DMS153 treated with DMSO at 0.1 percent for 48 hours (cell line): Measurements from ENCODE around the gene CLN5.
A peak's percentile ranks its signal among the peaks of the same experiment; 100 is the strongest.

Source experiments
- DNase-seq: peaks from one replicate; lab custom pipeline; 2025; ENCODE audit not compliant: unreplicated experiment; lab: John Stamatoyannopoulos, UW

Gene CLN5

DNA sequence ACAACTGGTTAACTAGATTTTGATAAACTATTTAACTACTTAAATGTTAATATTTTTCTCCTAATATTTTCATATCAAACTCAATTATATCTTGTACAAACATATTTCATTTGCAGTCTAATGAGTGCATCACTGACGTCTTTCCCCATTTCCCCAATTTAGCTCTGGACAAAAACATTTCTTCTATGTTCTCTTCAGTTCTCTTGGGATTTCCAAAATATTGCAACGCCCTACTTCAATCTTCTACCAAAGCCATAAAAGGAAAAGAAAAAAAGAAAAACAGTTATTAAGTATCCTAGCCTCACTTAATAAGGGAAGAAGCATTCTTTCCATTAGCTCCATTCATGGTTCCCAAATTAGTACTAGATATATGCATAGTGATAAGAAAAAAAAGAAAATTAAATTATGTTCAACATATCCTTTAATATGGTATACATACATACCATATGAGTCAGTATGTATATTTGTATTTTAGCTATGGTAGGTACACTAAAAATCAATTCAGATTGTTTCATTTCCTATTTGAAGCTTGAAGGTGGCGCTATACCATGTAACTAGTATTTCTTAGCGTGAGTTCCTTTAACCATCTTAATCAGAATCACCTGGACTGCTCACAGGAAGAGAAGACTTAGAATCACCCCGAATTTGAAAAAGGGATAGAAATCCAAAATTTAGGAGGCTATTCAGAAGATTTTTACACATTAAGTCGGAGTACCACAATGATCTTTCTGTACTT, 25.2 kb downstream of the CLN5 start:
- DNase-seq = no peak

DNA sequence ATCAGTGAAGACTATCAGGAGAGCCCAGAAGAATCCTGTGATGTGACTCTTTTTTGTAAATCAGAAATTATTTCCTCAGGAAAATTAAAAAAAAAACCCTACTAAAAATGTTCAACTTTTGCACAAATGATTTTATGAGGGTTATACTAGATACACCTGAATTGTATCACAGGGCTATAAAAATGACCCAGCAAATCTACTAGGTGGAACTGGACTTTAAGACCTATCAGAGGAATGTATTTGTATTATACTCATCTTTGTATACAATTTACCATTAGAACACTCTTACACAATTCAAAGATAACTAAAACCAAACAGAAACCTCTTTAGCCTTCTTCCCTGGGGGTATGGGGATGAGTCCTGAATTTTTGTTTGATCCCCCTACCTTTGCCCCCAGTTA, 27.9 kb downstream of the CLN5 start:
- DNase-seq = no peak

DNA sequence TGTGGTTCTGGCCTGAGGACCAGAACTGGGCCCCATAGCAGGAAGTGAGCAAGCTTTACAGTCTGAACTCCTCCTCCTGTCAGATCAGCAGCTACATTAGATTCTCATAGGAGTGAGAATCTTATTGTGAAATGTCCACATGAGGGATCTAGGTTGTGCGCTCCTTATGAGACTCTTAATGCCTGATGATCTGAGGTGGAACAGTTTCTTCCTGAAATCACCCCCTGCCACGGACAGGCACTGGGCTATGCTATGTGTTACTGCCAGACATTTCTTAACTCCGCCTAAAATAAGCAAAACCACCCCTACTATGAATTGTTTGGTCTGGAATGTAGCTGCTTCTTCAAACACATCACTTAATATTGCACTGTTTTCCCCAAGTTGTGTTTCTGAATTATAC, 30.5 kb downstream of the CLN5 start:
- DNase-seq = no peak

DNA sequence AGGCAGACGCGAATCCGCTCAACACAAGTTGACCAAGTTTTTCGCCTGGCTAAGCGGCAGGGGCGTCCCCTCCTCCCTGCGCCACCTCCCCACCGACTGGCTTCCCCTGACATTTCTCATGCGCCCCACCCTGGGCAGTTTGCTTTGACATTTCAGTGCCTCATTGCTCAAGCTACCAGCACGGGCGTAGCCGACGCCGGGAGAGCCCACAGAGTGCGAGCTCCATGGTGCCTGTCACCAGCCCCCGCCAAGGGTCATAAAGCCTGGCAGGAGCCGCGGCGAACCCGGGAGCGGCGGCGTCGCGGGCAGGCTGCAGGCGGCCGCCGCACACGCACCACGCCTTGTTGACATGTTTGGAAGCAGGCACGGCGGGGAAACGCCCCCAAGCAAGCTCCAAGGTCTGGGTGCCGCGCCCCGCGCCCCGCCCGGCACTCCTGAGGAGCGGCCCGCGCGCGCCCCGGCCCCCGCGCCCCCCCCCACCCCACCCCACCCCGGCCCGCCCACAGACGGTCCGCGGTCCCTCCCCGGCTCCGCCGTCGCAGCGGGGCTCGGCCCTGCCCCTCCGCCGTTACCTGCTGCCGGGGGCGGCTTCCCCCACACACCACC, 34.5 kb downstream of the CLN5 start:
- DNase-seq = peak; percentile 41

DNA sequence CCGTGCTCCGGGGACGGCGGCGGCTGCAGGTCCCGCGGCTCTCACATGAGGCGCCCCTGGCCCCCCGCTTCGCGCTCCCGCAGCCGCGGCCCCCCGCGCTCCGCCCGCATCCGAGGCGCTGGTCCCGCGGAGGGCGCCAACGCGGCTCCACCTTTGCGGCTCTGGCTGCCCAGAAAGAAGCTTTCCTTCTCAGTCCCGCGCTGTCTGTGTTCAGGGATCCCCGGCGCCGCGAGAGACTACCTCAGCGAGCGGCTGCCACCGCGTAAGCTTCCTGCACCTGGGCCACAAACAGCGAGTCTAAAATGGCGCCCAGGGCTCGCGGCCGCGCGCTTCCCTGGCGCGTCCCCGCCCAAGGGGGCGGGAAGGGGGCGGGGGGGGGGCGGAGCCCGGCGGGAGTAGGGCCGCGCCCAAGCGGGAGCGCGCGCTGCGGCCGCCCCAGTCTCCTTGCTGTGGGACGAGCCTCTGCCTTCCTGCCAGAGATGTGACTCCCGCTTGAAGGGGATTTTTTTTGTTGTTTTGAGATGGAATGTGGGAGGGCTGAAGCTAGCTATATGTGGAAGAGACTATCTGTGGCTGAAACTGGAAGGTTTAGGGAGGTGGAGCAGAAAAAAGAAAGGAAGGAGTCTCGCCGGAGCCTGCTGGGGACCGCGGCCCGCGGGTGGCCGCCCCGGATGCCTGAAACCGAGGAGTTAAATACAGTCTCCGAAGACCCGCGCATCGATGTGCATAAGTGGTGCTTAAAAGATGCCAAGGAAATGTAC, 35.2 kb downstream of the CLN5 start, which contains the start of gene FBXL3:
Gene FBXL3, minus strand, starts transcription at position 299 of the 761 bp plus-strand sequence. CDS start 5,299 bp downstream, outside the sequence.
- peak; percentile 77 for DNase-seq

DNA sequence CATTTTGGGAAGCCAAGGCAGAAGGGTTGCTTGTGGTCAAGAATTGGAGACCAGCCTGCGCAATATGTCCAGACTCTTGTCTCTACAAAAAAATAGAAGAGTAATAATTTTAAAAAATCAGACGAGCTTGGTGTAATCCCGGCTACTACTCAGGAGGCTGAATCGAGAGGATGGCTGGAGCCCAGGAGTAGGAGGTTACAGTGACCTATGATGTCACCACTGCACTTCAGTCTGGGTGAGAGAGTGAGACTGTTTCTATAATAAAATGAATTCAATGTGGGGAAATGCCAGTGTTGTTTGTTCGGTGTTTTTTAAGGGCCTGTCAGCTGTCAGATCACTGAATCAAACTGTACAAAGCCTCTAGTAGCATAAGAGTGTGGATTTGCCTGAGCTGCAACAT, 36.3 kb downstream of the CLN5 start:
- peak; percentile 73 for DNase-seq

DNA sequence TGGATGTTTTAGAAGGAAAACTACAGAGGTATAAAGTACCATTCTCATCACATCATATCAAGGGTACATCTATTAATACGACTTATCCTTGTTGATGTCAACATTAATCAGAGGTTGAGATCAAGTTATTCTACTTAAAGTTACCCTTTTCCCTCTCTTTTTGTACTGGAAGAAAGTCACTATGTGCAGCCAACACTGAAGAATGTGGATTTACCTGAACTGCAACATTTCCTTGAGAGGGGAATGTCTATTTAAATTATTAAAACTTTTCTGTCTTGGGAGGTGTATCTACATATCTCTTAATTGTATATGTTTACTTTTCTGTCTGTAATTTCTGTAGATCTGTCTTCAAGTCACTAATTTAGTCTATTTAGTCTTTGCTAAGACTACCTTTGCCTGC, 37.6 kb downstream of the CLN5 start:
- no peak for DNase-seq

DNA sequence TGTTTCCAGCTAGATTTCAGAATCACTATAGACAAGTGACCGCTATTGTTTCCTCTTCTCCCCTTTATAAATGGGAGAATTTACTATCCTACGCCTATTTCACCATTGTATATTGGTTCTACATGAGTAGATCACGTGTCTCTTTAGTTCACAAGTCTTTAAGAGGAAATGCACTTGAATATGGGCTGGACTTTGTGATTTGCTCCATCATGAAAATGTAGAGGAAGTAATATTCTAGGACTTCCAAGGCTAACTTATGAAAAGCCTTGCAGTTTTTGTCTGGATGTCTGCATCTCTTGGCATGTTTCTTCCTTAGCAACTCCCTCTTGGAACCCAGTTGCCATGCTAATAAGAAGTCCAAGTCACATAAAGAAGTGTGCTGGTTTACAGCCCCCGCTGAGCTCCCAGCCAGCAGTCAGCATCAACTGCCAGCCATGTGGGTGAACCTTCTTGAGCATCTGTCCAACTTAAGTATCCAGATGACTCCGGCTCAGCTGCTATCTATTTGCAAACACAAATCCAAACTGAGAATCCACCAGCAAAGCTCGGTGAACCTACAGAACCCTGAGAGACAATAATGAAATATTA, 39.9 kb downstream of the CLN5 start:
- no peak for DNase-seq

DNA sequence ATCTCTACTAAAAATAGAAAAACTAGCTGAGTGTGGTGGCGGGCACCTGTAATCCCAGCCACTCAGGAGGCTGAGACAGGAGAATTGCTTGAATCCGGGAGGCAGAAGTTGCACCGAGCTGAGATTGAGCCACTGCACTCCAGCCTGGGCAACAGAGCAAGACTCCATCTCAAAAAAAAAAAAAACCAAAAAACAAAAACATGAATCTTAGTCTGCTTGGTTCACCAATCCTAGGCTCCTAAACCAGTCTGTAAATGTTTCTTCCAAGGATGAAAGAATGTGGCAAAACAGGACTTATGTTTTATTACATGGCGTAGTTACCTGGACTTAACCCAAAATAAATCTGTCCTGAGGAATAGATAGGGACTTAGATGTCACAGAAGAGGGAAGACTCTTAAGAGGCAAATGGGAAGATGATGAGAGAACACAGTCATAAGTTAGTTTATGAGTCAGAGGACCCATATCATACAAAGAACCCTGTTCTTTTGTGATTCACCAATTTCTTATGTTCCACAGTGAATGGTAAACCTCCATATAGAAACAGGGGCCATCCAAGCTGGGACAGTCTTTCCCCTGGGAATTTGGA, 41.9 kb downstream of the CLN5 start:
- DNase-seq = no peak

DNA sequence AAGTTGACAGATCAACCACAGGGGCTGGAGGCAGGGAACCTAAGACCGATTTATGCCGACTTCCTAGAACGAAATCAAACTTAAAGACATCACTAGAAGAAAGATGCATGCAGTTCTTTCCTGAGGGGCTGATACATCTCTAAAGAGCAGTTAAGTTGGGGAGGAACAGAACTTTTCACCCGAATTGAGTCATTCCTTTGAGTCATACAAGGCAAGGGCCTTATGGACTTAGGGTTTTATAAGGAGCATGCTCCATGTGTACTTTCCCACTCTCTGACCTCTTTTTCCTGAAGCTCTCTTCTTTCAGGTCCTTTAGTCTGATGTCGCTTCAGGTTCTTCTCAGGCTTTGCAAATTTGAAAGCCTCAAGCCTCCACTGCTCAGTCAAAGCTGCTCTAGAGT, 43.0 kb downstream of the CLN5 start:
- DNase-seq = no peak

DNA sequence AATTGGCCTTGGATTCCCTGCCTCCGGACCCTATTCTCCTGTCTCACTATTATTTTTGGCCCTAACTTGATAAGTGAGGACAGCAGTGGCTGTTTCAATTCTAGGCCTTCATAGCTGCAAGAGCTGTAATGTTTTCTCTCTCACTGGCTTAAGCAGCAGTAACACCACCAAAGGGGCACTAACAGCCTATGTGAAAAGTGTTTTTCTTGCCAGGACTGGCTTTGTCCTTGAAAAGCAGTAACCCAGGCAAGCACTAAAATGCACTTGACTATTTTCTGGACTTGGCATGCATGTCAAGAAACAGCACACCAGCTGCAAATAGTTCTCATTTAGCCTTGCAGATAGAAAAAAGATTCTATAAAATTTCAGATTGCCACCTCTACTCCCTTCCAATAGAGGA, 44.4 kb downstream of the CLN5 start:
- DNase-seq = no peak

DNA sequence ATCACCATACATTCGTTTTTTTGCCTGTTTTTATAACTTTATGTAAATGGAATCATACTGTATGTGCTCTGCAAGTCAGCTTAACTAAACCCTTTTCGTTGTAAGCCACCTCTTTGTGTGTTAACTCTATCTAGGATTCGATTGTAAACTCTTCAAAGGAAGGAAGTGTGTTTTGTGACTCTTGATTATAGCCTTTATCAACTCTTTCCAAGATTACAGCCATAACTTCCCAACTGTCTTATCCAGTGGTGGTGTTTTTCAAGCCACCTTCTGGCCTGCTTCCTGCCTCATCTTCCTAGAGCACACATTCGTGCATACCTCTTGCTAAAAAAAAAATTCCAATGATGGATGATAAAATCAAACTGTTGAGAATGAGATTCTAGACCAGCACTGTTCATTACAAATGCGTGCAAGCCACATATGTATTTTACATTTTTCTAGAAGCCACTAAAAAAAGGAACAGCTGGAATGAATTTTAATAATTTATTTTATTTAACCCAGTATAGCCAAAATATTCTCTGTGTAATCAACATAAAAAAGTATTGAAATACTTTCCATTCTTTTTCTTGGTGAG, 47.1 kb downstream of the CLN5 start:
- DNase-seq = no peak

DNA sequence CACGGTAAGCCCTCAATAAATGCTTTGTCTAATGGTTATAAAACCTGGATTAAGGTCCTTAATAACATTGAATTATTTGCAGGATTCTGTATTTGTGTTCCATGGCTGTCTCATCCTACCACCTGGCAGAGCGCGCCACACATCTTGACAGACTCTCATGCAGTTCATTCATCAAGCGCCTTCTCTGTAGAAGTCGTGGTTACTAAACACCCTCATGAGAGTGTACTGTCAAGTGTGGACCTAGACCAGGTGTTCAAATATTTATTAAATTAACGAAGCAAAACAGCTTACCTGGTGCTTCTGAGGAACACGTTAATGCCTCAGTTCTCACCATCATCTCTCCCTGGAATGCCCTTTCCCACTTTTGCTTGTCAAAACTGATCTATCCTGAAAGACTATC, 48.2 kb downstream of the CLN5 start:
- no peak for DNase-seq

DNA sequence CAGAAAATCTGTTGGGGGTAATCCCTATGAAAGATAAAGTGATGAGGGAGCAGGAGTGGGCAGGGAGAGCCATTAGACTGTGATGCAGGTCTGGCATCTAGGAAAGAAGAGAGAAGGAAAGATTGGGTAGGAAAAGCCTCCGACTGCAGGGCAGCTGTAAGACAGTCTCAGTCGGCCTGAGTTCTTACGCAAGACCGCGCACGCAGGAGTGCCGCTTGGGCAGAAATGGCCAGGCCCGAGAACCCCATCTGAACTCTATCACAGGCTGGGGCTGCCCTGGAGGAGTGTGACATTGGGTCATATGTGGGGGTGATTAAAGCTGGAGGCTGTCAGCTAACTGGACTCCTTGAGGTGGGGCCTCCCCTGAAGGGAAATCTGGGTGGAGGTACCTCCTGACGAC, 49.0 kb downstream of the CLN5 start:
- no peak for DNase-seq

DNA sequence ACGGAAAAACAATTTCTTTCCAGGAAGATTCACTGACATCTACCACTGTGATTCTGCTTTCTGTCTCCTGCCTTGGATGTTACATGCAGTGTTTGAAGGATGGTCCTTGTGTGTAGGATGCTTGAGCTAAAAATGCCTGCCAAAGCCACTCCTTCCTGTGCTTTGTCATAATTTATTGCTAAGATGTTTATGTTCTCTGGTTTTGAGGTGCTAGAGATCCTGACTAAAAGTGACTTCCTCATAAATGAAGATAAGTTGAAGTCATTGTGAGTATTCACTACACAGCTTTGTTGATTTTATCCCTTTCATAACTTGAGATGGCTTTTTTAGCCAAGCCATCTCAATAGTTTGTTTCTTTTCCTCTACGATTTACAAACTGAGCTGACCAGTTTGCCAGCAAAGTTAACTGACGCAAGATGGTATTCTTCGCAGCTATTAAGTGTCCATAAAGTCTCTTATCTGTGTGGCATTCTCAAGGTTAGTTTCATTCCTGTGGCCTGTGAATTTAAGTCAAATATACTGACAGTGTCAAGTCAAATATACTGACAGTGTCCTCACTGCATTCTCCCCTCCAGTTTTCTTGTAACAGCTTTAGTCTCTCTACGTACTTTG, 50.8 kb downstream of the CLN5 start:
- no peak for DNase-seq

DNA sequence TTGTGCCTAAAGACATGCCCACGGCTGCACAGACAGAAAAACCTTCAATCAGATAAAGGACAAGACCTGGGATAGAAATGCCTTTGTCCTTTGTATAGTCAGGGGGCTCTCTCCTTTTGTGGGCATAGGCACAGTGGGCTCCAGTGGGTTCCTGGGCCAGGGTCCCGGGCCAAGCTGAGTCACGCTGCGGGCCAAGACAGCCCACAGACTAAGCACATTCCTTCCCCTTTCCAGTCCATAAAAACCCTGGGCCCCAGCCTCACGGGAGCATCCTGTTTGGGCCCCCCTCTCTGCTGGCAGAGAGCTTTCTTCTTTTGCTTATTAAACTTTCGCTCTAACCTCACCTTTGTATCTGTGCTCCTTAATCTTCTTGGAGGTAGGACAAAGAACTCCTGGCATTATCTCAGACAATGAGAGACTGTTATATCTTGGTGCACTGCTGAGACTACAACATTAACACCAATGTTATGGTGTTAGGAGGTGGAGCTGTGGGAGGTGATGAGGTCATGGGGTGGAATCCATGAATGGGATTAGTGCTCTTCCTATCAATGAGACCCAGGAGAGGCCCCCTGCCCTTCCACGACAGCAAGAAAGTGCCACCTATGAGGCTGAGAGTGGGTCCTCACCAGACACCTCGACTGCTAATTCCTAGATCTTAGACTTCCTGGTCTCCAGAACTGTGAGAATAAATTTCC, 55.9 kb downstream of the CLN5 start:
- DNase-seq = no peak

DNA sequence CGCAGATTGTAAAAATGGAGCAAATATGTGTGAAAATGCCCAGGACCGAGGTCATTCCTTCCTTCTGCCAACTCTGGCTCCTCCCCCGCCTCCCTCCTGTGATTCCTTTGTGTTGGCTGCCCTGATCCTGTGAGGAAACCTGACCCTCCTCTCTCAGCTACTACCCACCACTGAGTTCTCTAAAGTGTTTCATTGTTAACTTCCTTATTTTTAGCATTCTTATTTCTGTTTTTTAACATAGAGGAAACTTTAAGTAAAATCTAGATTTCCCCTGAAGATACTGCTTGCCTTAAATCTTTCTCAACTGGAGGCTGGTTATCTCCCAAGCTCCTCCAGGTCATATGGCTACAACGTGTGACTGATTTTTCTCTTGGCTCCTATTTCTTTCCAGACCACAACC, 56.8 kb downstream of the CLN5 start:
- no peak for DNase-seq

DNA sequence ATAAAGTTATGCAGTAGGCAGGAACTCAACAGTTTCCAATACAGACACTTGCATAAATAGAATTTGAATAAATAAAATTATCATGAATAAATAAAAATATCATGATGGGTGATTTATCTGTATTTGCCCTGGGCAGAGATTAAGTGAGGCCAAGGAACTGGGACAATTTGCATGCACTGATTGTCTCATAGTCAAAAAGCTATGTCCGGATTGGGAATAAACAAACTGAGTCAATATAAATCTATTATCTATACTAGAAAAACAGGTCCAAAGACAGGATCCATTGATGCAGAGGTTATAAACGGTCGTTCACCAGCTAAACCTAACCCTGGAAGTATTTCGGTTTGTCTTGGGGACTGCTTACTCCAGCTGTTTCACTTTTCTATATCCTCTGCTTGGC, 61.3 kb downstream of the CLN5 start:
- no peak for DNase-seq
